ENCODE data around the gene SPATC1L.

Gene SPATC1L

GRCh38 chr21:46157396-46157986 is 26.8 kb downstream of the SPATC1L start:
- H3K4me3 ChIP-seq, result no peak overlapping the region
- no peaks in the 10 kb centered on the region for H3K27me3 ChIP-seq
- H3K27ac ChIP-seq, result no peak overlapping the region
- TF ChIP-seq Cebpa-rat (IDR thresholded peaks at IDR 0.05), result no peak
- H3K36me3 ChIP-seq, result peaks cover 0 to 8% (median 0%) of the 10 kb centered on the region in 11 experiments; a peak in 6 of 22 replicates
- H3K4me2 ChIP-seq, result no peak overlapping the region
- H3K4me1 ChIP-seq, result peaks cover 0 to 5% (median 0%) of the 10 kb centered on the region in 10 experiments; a peak in 1 of 20 replicates
- no peak overlapping the region for H3K9ac ChIP-seq
- no peaks in the 10 kb centered on the region; a peak in 2 of 22 replicates for H4K20me1 ChIP-seq
- peaks cover 0 to 14% (median 11%) of the 10 kb centered on the region in 11 experiments; a peak in 15 of 22 replicates for H3K9me3 ChIP-seq (replicated peaks in 1 of 11)

GRCh38 chr21:46156678-46157077 is 27.6 kb downstream of the SPATC1L start:
- no peak for TF ChIP-seq Cebpa-rat (IDR thresholded peaks at IDR 0.05)
- peaks cover 0 to 8% (median 8%) of the 10 kb centered on the region in 11 experiments; a peak in 15 of 22 replicates for H3K9me3 ChIP-seq (replicated peaks in 1 of 11)
- peaks cover 0 to 5% (median 0%) of the 10 kb centered on the region in 10 experiments; a peak in 1 of 20 replicates for H3K4me1 ChIP-seq
- no peak overlapping the region for H3K4me2 ChIP-seq
- H3K4me3 ChIP-seq, result no peak overlapping the region
- no peaks in the 10 kb centered on the region for H3K27me3 ChIP-seq
- H3K36me3 ChIP-seq, result peaks cover 0 to 6% (median 0%) of the 10 kb centered on the region in 11 experiments; a peak in 6 of 22 replicates
- no peak overlapping the region for H3K27ac ChIP-seq
- H4K20me1 ChIP-seq, result no peaks in the 10 kb centered on the region; a peak in 2 of 22 replicates
- H3K9ac ChIP-seq, result no peak overlapping the region

GRCh38 chr21:46156378-46156645 is 27.9 kb downstream of the SPATC1L start:
- Histone ChIP-seq H3K27ac (no peak overlapping the region), H3K9me3 (replicated peaks in 1 of 11) (peaks cover 0 to 4% (median 4%) of the 10 kb centered on the region in 11 experiments; a peak in 15 of 22 replicates), H3K4me1 (peaks cover 0 to 5% (median 0%) of the 10 kb centered on the region in 10 experiments; a peak in 1 of 20 replicates), H4K20me1 (no peaks in the 10 kb centered on the region; a peak in 2 of 22 replicates), H3K9ac (no peak overlapping the region), H3K4me2 (no peak overlapping the region), H3K36me3 (peaks cover 0 to 3% (median 0%) of the 10 kb centered on the region in 11 experiments; a peak in 6 of 22 replicates), H3K27me3 (no peaks in the 10 kb centered on the region), H3K4me3 (no peak overlapping the region)
- TF ChIP-seq Cebpa-rat (IDR thresholded peaks at IDR 0.05), result no peak

GRCh38 chr21:46155514-46156377 is 28.5 kb downstream of the SPATC1L start, which contains the start of gene FTCD:
TSS of gene FTCD (minus strand) at chr21:46155579. CDS start at chr21:46155523, 56 bp downstream.
- H3K9me3 ChIP-seq (replicated peaks in 1 of 11), result no peaks in the 10 kb centered on the region
- H3K4me3 ChIP-seq, result no peak within 1 kb of the TSS
- H3K27me3 ChIP-seq, result no peaks in the 10 kb centered on the region
- H4K20me1 ChIP-seq, result no peaks in the 10 kb centered on the region; a peak in 2 of 22 replicates
- peaks cover 0 to 5% (median 0%) of the 10 kb centered on the region in 10 experiments; a peak in 1 of 20 replicates for H3K4me1 ChIP-seq
- H3K4me2 ChIP-seq, result no peak within 1 kb of the TSS
- no peaks in the 10 kb centered on the region for H3K36me3 ChIP-seq
- H3K27ac ChIP-seq, result no peak within 1 kb of the TSS
- H3K9ac ChIP-seq, result no peak within 1 kb of the TSS
- no peak for TF ChIP-seq Cebpa-rat (IDR thresholded peaks at IDR 0.05)

DNA sequence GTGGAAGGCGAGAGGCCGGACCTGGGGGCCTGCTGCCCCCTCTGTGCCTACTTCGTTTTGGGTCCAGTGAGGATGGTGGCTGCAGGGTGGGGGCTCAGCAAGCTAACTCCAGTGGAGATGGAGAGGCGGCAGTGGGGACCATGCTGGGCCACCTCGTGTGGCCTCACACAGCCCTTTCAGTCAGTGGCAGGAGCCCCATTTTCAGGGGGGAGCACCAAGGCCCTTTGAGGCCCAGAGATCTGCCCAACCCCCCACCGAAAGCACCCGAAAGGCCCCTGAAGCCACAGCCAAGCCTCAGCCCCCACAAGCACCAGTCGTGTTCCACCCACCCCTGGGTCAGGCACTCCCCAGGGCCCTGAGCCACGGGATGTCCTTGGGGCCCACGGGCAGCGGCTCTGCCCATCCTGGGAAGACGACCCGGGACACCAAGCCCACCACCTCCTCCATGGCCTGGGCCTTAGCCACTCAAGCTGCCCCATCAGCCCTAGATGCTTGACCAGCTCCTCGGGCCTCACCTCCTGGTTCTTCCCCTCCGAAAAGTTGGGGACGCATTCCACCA is 29.2 kb downstream of the SPATC1L start:
- Histone ChIP-seq H4K20me1 (no peaks in the 10 kb centered on the region; a peak in 2 of 22 replicates), H3K4me3 (no peak overlapping the region), H3K36me3 (no peaks in the 10 kb centered on the region), H3K4me2 (no peak overlapping the region), H3K27ac (no peak overlapping the region), H3K9ac (no peak overlapping the region), H3K4me1 (peaks cover 0 to 5% (median 0%) of the 10 kb centered on the region in 10 experiments; a peak in 1 of 20 replicates), H3K9me3 (replicated peaks in 1 of 11) (no peaks in the 10 kb centered on the region), H3K27me3 (no peaks in the 10 kb centered on the region)
- TF ChIP-seq Cebpa-rat (IDR thresholded peaks at IDR 0.05), result no peak

GRCh38 chr21:46154155-46154954 is 29.9 kb downstream of the SPATC1L start:
- H3K4me3 ChIP-seq, result no peak overlapping the region
- no peak overlapping the region for H3K27ac ChIP-seq
- peaks cover 0 to 5% (median 0%) of the 10 kb centered on the region in 10 experiments; a peak in 1 of 20 replicates for H3K4me1 ChIP-seq
- no peaks in the 10 kb centered on the region for H3K9me3 ChIP-seq (replicated peaks in 1 of 11)
- H4K20me1 ChIP-seq, result no peaks in the 10 kb centered on the region; a peak in 2 of 22 replicates
- no peak for TF ChIP-seq Cebpa-rat (IDR thresholded peaks at IDR 0.05)
- no peaks in the 10 kb centered on the region for H3K27me3 ChIP-seq
- no peak overlapping the region for H3K4me2 ChIP-seq
- no peak overlapping the region for H3K9ac ChIP-seq
- no peaks in the 10 kb centered on the region for H3K36me3 ChIP-seq

DNA sequence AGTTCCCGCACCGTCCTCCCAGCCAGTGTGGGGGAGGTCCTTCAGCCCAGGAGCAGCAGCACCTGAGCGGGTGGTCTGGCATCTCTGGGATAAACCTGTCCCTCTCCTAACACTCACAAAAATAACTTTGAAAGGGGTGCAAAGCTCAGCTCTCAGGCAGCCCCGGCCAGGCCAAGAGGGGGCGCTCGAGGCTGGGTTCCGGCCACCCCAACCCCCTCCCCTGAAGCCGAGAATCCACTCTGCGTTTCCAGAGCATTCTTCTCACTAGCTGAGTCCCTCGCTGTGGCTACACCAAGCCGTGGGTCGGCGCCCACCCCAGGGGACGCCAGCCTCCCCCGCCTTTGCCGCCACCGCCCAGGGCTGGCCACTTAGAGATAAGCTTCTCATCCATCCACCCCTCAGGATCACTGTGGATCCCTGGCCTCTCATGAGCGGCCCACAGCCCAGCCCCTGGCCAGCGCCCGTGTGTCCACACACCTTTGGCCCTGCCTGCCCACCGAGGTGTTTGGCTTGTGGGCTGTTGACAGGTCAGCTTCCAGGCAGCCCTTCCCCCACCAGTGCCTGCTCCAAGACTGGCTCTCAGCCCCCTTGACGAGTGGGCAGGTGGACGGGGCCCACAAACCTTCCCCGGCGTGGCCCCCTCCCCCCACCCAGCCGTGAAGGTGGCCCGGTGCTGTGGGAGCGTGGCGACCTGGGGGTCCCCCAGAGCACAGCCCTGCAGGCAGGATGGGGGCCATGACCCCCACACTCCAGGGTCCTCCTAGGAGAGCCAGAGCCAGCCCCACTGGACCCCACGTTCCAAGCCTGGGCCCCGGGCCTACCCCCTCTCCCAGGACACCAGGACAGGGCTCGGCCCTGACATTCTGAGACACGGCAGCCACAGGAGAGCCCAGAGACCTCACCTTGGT is 30.8 kb downstream of the SPATC1L start:
- H3K27ac ChIP-seq, result no peak overlapping the region
- no peaks in the 10 kb centered on the region for H3K9me3 ChIP-seq (replicated peaks in 1 of 11)
- H3K4me3 ChIP-seq, result no peak overlapping the region
- TF ChIP-seq Cebpa-rat (IDR thresholded peaks at IDR 0.05), result no peak
- H3K27me3 ChIP-seq, result no peaks in the 10 kb centered on the region
- no peaks in the 10 kb centered on the region for H3K36me3 ChIP-seq
- H4K20me1 ChIP-seq, result no peaks in the 10 kb centered on the region; a peak in 2 of 22 replicates
- H3K4me2 ChIP-seq, result no peak overlapping the region
- H3K9ac ChIP-seq, result no peak overlapping the region
- peaks cover 0 to 5% (median 0%) of the 10 kb centered on the region in 10 experiments; a peak in 1 of 20 replicates for H3K4me1 ChIP-seq

DNA sequence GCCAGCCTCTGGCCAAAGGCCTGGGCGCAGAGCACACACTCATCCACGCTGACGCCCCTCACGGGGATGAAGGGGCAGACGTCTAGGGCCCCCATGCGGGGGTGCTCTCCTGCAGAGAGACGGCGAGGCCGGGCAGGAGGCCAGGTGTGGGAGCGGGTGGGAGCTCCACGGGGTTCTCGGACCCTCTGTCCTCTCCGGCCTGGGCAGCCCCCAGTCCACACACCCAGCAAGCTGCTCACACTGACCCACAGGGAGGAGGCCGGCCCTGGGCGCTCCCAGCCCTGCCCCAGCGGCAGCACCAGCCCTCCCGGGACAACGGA is 31.4 kb downstream of the SPATC1L start:
- Histone ChIP-seq H4K20me1 (no peaks in the 10 kb centered on the region; a peak in 2 of 22 replicates), H3K36me3 (no peaks in the 10 kb centered on the region), H3K9me3 (replicated peaks in 1 of 11) (no peaks in the 10 kb centered on the region), H3K4me2 (no peak overlapping the region), H3K27me3 (no peaks in the 10 kb centered on the region), H3K27ac (no peak overlapping the region), H3K4me3 (no peak overlapping the region), H3K9ac (no peak overlapping the region), H3K4me1 (peaks cover 0 to 5% (median 0%) of the 10 kb centered on the region in 10 experiments; a peak in 1 of 20 replicates)
- TF ChIP-seq Cebpa-rat (IDR thresholded peaks at IDR 0.05), result no peak
